NCI-H446 treated with DMSO at 0.1 percent for 48 hours (cell line): Measurements from ENCODE around the gene FABP2.
"Not testable (repeated sequence)": the region's sequence is repeated elsewhere in the genome, so short reads cannot be mapped to it uniquely, and the experiment has no call there.

ENCODE experiments used
- DNase-seq: peaks from one replicate; lab custom pipeline; 2025; lab: John Stamatoyannopoulos, UW

Gene FABP2

GRCh38 chr4:119321921-119322687 lies at the start of gene FABP2:
TSS of gene FABP2 (minus strand) at chr4:119322138. CDS start at chr4:119322102, 36 bp downstream.
- no peak for DNase-seq

- DNase-seq: not testable (repeated sequence)
These were observed 49.2 kb upstream of the FABP2 start for GRCh38 chr4:119370951-119371683.

GRCh38 chr4:119370392-119370791 lies 48.5 kb upstream of the FABP2 start:
- DNase-seq: not testable (repeated sequence)

GRCh38 chr4:119366802-119367201 lies 44.9 kb upstream of the FABP2 start:
- DNase-seq: not testable (repeated sequence)

- DNase-seq: not testable (repeated sequence)
These were observed 42.3 kb upstream of the FABP2 start for GRCh38 chr4:119364203-119364602.

- not testable (repeated sequence) for DNase-seq
These were observed 41.4 kb upstream of the FABP2 start for GRCh38 chr4:119363372-119363771.

- not testable (repeated sequence) for DNase-seq
These were observed 40.5 kb upstream of the FABP2 start for GRCh38 chr4:119362413-119362812.

- not testable (repeated sequence) for DNase-seq
These were observed 37.9 kb upstream of the FABP2 start for GRCh38 chr4:119359873-119360272.

GRCh38 chr4:119356796-119357195 lies 34.9 kb upstream of the FABP2 start:
- not testable (repeated sequence) for DNase-seq

- DNase-seq: not testable (repeated sequence)
These were observed 34.1 kb upstream of the FABP2 start for GRCh38 chr4:119356041-119356440.

GRCh38 chr4:119353364-119353763 lies 31.4 kb upstream of the FABP2 start:
- not testable (repeated sequence) for DNase-seq

- not testable (repeated sequence) for DNase-seq
These were observed 26.2 kb upstream of the FABP2 start for GRCh38 chr4:119348169-119348568.

- not testable (repeated sequence) for DNase-seq
These were observed 21.4 kb upstream of the FABP2 start for GRCh38 chr4:119343293-119343692.

- not testable (repeated sequence) for DNase-seq
These were observed 18.0 kb upstream of the FABP2 start for GRCh38 chr4:119339895-119340294.

- no peak for DNase-seq
These were observed 15.1 kb upstream of the FABP2 start for GRCh38 chr4:119337010-119337409.

- DNase-seq: not testable (repeated sequence)
These were observed 14.5 kb upstream of the FABP2 start for GRCh38 chr4:119336332-119336979.

GRCh38 chr4:119329835-119330620 lies 8.1 kb upstream of the FABP2 start:
- no peak for DNase-seq

GRCh38 chr4:119328695-119329094 lies 6.8 kb upstream of the FABP2 start:
- no peak for DNase-seq

GRCh38 chr4:119317990-119318389 lies 3.9 kb downstream of the FABP2 start:
- DNase-seq: no peak

GRCh38 chr4:119315036-119315435 lies 6.9 kb downstream of the FABP2 start:
- no peak for DNase-seq

- peak; percentile 6 for DNase-seq
These were observed 7.6 kb downstream of the FABP2 start for GRCh38 chr4:119314356-119314755.

GRCh38 chr4:119313237-119313636 lies 8.7 kb downstream of the FABP2 start:
- DNase-seq: no peak
